Neural cell (in vitro differentiated cells): ENCODE data around the gene IPO8.

Experiments used
- EP300 ChIP-seq: fragments of 450-650 bp; conservative IDR thresholded peaks from 2 replicates; pipeline ENCODE4 v1.6.1; 2014; ENCODE audit warnings: antibody characterized with exemption, mild to moderate bottlenecking, moderate library complexity; ENCODE audit not compliant: poor library complexity, severe bottlenecking
- POLR2AphosphoS5 ChIP-seq: IDR thresholded peaks from 2 replicates; pipeline ENCODE4 v1.6.1; 2012
- REST ChIP-seq: IDR thresholded peaks from 2 replicates; pipeline ENCODE4 v1.6.1; 2012; ENCODE audit warnings: borderline replicate concordance
- TF ChIP-seq, protein P1 (sequence below): fragments of 450-650 bp; IDR thresholded peaks from 2 replicates; pipeline ENCODE4 v1.5.1; 2014; ENCODE audit warnings: antibody characterized with exemption, mild to moderate bottlenecking, moderate library complexity; ENCODE audit not compliant: poor library complexity, severe bottlenecking

DNA sequence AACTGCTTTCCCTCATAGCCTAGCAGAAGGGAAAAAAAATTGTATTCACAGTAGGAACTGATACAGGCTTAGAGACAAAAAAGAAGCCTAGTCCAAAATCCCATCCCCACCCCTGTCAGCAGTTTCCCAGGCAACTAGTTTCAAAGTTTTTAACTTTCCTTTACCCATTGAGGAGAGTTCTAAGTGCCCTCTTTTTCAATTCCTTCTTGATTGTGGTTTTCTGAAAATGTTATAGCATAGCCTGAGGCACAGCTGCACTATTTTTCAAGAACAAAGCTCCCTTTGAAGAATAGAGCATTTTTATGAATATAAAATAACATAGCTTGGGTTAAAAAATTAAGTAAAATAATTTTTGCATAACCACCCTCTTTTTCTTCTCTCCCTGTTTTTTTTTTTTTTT is 81.6 kb downstream of the IPO8 start:
- TF ChIP-seq POLR2AphosphoS5 (no peak), REST (no peak), EP300 (no peak)
- TF ChIP-seq, protein P1, sequence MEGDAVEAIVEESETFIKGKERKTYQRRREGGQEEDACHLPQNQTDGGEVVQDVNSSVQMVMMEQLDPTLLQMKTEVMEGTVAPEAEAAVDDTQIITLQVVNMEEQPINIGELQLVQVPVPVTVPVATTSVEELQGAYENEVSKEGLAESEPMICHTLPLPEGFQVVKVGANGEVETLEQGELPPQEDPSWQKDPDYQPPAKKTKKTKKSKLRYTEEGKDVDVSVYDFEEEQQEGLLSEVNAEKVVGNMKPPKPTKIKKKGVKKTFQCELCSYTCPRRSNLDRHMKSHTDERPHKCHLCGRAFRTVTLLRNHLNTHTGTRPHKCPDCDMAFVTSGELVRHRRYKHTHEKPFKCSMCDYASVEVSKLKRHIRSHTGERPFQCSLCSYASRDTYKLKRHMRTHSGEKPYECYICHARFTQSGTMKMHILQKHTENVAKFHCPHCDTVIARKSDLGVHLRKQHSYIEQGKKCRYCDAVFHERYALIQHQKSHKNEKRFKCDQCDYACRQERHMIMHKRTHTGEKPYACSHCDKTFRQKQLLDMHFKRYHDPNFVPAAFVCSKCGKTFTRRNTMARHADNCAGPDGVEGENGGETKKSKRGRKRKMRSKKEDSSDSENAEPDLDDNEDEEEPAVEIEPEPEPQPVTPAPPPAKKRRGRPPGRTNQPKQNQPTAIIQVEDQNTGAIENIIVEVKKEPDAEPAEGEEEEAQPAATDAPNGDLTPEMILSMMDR, result no peak
